HepG2 (cell line): Measurements from ENCODE around the gene DNM1L. TPM values are rescaled to one million over a fixed set of nuclear protein-coding genes. Genes with fewer than 3 reads are reported as not detected.

Source experiments
- ATAC-seq: fragments of 200-7000 bp; cut with Tn5 transposase; 3 replicates; pipeline ENCODE4 v1.9.1; 2020; ENCODE audit warnings: mild to moderate bottlenecking, moderate library complexity
- BruUV-seq: library from RNA; stranded (reverse); fragments of 400-500 nt; replicated peaks from 2 replicates; lab custom pipeline; 2021; lab: Mats Ljungman, UMichigan
- CTCF ChIA-PET: fragments of 300-600 bp; formaldehyde crosslinking; extraction: SDS; loops from one replicate; lab custom pipeline; 2021; ENCODE audit warnings: low total read pairs, inconsistent platforms, low intra/inter-chr PET ratio; lab: Yijun Ruan, JAX
- POLR2A ChIA-PET: fragments of 350-600 bp; sonication (Branson Sonifier 250); formaldehyde crosslinking; loops from one replicate; lab custom pipeline; 2020; ENCODE audit warnings: antibody characterized with exemption, inconsistent platforms; lab: Yijun Ruan, JAX
- DNase-seq: peaks from one replicate; pipeline ENCODE4 v3.0.0-alpha.2; 2015; ENCODE audit warnings: low spot score
- FAIRE-seq: peaks from 3 replicates; lab custom pipeline; 2011; peaks lifted over from hg19 to GRCh38; lab: Jason Lieb, UNC
- H2AFZ ChIP-seq: one replicate; pipeline ENCODE4 v1.6.1; 2011; ENCODE audit warnings: low read length, inconsistent platforms
- H3K27ac ChIP-seq: fragments of 300-600 bp; 3 replicates; pipeline ENCODE4 v1.8.0; 2011; ENCODE audit warnings: mixed run types, mild to moderate bottlenecking, mixed read lengths, low read length, inconsistent platforms; ENCODE audit not compliant: insufficient read depth; ENCODE audit errors: extremely low read length
- H3K27me3 ChIP-seq, 2 experiments: fragments of 200-600 bp in 1 of 2; 2 replicates in 1 of 2; 3 replicates in 1 of 2; pipeline versions ENCODE4 v1.6.0 to v1.8.0; 2011; ENCODE audit warnings: low read length in 2 of 2, mild to moderate bottlenecking in 2 of 2, moderate library complexity in 2 of 2, inconsistent platforms in 1 of 2; ENCODE audit not compliant: insufficient read depth in 2 of 2, control insufficient read depth in 1 of 2
- H3K36me3 ChIP-seq, 2 experiments: fragments of 200-600 bp in 1 of 2; replicated peaks in 1 of 2; 2 replicates in 1 of 2; 3 replicates in 1 of 2; pipeline versions ENCODE4 v1.5.1 to v1.8.0; 2011; ENCODE audit warnings: low read length in 2 of 2, inconsistent platforms in 1 of 2; ENCODE audit not compliant: insufficient read depth in 2 of 2, control insufficient read depth in 1 of 2
- H3K4me1 ChIP-seq: 2 replicates; pipeline ENCODE4 v1.5.1; 2012; ENCODE audit warnings: low read length, inconsistent platforms; ENCODE audit not compliant: insufficient read depth
- H3K4me2 ChIP-seq: 2 replicates; pipeline ENCODE4 v1.6.0; 2011; ENCODE audit warnings: low read depth, low read length, inconsistent platforms
- H3K4me3 ChIP-seq, 3 experiments: fragments of 200-600 bp in 1 of 3; sonication (generic), shearing (Covaris generic) in 1 of 3; replicated peaks in 1 of 3; 2 replicates each; pipeline ENCODE4 v1.5.1; 2011 to 2016; ENCODE audit warnings: low read length in 3 of 3, inconsistent platforms in 2 of 3, low read depth in 2 of 3, mild to moderate bottlenecking in 2 of 3, control low read depth in 1 of 3, mixed read lengths in 1 of 3; ENCODE audit not compliant: insufficient read depth in 1 of 3
- H3K79me2 ChIP-seq: one replicate; pipeline ENCODE4 v1.6.1; 2011; ENCODE audit warnings: low read length, inconsistent platforms; ENCODE audit not compliant: insufficient read depth
- H3K9ac ChIP-seq: 2 replicates; pipeline ENCODE4 v1.6.0; 2011; ENCODE audit warnings: mild to moderate bottlenecking, low read depth, low read length, inconsistent platforms; ENCODE audit not compliant: insufficient read depth
- H3K9me3 ChIP-seq: 2 replicates; pipeline ENCODE4 v1.5.1; 2012; ENCODE audit warnings: mild to moderate bottlenecking, low read length
- H4K20me1 ChIP-seq: 2 replicates; pipeline ENCODE4 v1.6.0; 2011; ENCODE audit warnings: inconsistent platforms, mild to moderate bottlenecking, low read length, moderate library complexity; ENCODE audit not compliant: insufficient read depth
- ARID2 ChIP-seq: sonication (generic); formaldehyde crosslinking; IDR thresholded peaks from 2 replicates; pipeline ENCODE4 v1.8.1; 2022; ENCODE audit warnings: mild to moderate bottlenecking, missing genetic modification reagents, borderline replicate concordance
- HOXA7 ChIP-seq: sonication (generic); formaldehyde crosslinking; IDR thresholded peaks from 2 replicates; pipeline ENCODE4 v1.8.1; 2022; ENCODE audit warnings: mild to moderate bottlenecking, missing genetic modification reagents, moderate library complexity
- HOXD1 ChIP-seq: sonication (generic); formaldehyde crosslinking; IDR thresholded peaks from 2 replicates; pipeline ENCODE4 v1.5.0; 2020; ENCODE audit warnings: missing genetic modification reagents
- PHF8 ChIP-seq: sonication (generic); formaldehyde crosslinking; IDR thresholded peaks from 2 replicates; pipeline ENCODE4 v1.5.0; 2020; ENCODE audit warnings: missing genetic modification reagents
- TARDBP ChIP-seq: sonication (generic); formaldehyde crosslinking; IDR thresholded peaks from 2 replicates; pipeline ENCODE4 v1.8.0; 2022; ENCODE audit warnings: mild to moderate bottlenecking, missing genetic modification reagents
- TBX3 ChIP-seq: fragments of 450-650 bp; IDR thresholded peaks from 2 replicates; pipeline ENCODE4 v1.6.1; 2017; ENCODE audit warnings: antibody characterized with exemption, mild to moderate bottlenecking, inconsistent platforms, borderline replicate concordance
- TOPORS ChIP-seq: sonication (generic); formaldehyde crosslinking; IDR thresholded peaks from 2 replicates; pipeline ENCODE4 v1.8.0; 2023; ENCODE audit warnings: mild to moderate bottlenecking, missing genetic modification reagents
- YY1 ChIP-seq: IDR thresholded peaks from 2 replicates; pipeline ENCODE4 v1.6.1; 2011; ENCODE audit warnings: low read length, low read depth, moderate library complexity, mild to moderate bottlenecking; ENCODE audit not compliant: insufficient read depth, insufficient replicate concordance
- ZFP36L1 ChIP-seq: sonication (generic); formaldehyde crosslinking; IDR thresholded peaks from 2 replicates; pipeline ENCODE4 v1.8.0; 2022; ENCODE audit warnings: mild to moderate bottlenecking, missing genetic modification reagents, moderate library complexity
- ZNF160 ChIP-seq: sonication (generic); formaldehyde crosslinking; IDR thresholded peaks from 2 replicates; pipeline ENCODE4 v1.8.0; 2022; ENCODE audit warnings: mild to moderate bottlenecking, inconsistent platforms, missing genetic modification reagents
- ZNF180 ChIP-seq: sonication (generic); formaldehyde crosslinking; IDR thresholded peaks from 2 replicates; pipeline ENCODE4 v1.4.0; 2020; ENCODE audit warnings: low read depth, missing genetic modification reagents, borderline replicate concordance
- ZNF296 ChIP-seq: sonication (generic); formaldehyde crosslinking; conservative IDR thresholded peaks from 2 replicates; pipeline ENCODE4 v1.5.0; 2020; ENCODE audit warnings: mild to moderate bottlenecking, missing genetic modification reagents
- ZNF326 ChIP-seq: sonication (generic); formaldehyde crosslinking; IDR thresholded peaks from 2 replicates; pipeline ENCODE4 v1.4.0; 2020; ENCODE audit warnings: missing genetic modification reagents, borderline replicate concordance
- ZNF367 ChIP-seq: sonication (generic); formaldehyde crosslinking; IDR thresholded peaks from 2 replicates; pipeline ENCODE4 v1.4.0; 2020; ENCODE audit warnings: missing genetic modification reagents, borderline replicate concordance
- ZNF747 ChIP-seq: sonication (generic); formaldehyde crosslinking; IDR thresholded peaks from 2 replicates; pipeline ENCODE4 v1.8.1; 2023; ENCODE audit warnings: missing genetic modification reagents, mild to moderate bottlenecking, borderline replicate concordance
- ZNF772 ChIP-seq: sonication (generic); formaldehyde crosslinking; IDR thresholded peaks from 2 replicates; pipeline ENCODE4 v1.5.0; 2020; ENCODE audit warnings: mild to moderate bottlenecking, missing genetic modification reagents
- ZNF816 ChIP-seq: sonication (generic); formaldehyde crosslinking; IDR thresholded peaks from 2 replicates; pipeline ENCODE4 v1.8.0; 2022; ENCODE audit warnings: missing genetic modification reagents, mild to moderate bottlenecking, borderline replicate concordance
- ZSCAN30 ChIP-seq: sonication (generic); formaldehyde crosslinking; IDR thresholded peaks from 2 replicates; pipeline ENCODE4 v1.5.0; 2020; ENCODE audit warnings: mild to moderate bottlenecking, missing genetic modification reagents
- WGBS: methylation state at CpG from one replicate; pipeline ENCODE4 v1.1.6; 2017; ENCODE audit warnings: low lambda C conversion rate; 5-methylcytosine and 5-hydroxymethylcytosine counted together
- in situ Hi-C: cut with HindIII; loops from 2 replicates; pipeline ENCODE4 v1.10.0; 2017; ENCODE audit warnings: low pct_unique_long_range_greater_than_20kb; ENCODE audit not compliant: extremely low pct_ligation_motif_present
- intact Hi-C: fragments of 100-400 bp; cut with micrococcal nuclease; formaldehyde crosslinking; loops from one replicate; pipeline ENCODE4 v1.10.0; 2022; ENCODE audit not compliant: unreplicated experiment
- polyA plus RNA-seq, 8 experiments: library from polyadenylated mRNA; depleted of rRNA in 3 of 8; stranded (reverse) in 7 of 8; unstranded in 1 of 8; fragments of >200 nt; fragmentation: Illumina TruSeq in 4 of 8; extraction: Trizol in 4 of 8; gene quantifications; 2 replicates each; pipeline versions ENCODE4 v1.2.1 to v1.2.3, GENCODE V29; 2011 to 2016; ENCODE audit warnings: low read depth in 4 of 8, missing spikeins in 1 of 8, mixed read lengths in 1 of 8; ENCODE audit not compliant: insufficient read depth in 1 of 8
- total RNA-seq, 5 experiments: library from RNA; depleted of rRNA; stranded (reverse); fragments of >200 nt; fragmentation: Illumina TruSeq; extraction: Trizol; gene quantifications; 2 replicates each; pipeline ENCODE4 v1.2.3, GENCODE V29; 2016; ENCODE audit warnings: low read depth in 1 of 5
- TF ChIP-seq, protein P1 (sequence below), 2 experiments: sonication (generic) in 1 of 2; formaldehyde crosslinking in 1 of 2; IDR thresholded peaks; 2 replicates each; pipeline versions ENCODE4 v1.5.1 to v1.6.1; 2011 to 2020; ENCODE audit warnings: borderline replicate concordance in 1 of 2, low read depth in 1 of 2, low read length in 1 of 2, mild to moderate bottlenecking in 1 of 2, missing genetic modification reagents in 1 of 2, moderate library complexity in 1 of 2
- TF ChIP-seq, protein P2 (sequence below): sonication (generic); formaldehyde crosslinking; IDR thresholded peaks from 2 replicates; pipeline ENCODE4 v1.5.0; 2020; ENCODE audit warnings: missing genetic modification reagents
- TF ChIP-seq, protein P3 (sequence below): sonication (generic); formaldehyde crosslinking; conservative IDR thresholded peaks from 2 replicates; pipeline ENCODE4 v1.8.0; 2022; ENCODE audit warnings: low read depth, missing genetic modification reagents

The DNM1L gene
- total and polyA plus RNA-seq, 2 of the 13 experiments (the other 11 are each of a cell fraction or from before 2014, with no cell fraction given), result 35.9 to 65.8 TPM

DNA sequence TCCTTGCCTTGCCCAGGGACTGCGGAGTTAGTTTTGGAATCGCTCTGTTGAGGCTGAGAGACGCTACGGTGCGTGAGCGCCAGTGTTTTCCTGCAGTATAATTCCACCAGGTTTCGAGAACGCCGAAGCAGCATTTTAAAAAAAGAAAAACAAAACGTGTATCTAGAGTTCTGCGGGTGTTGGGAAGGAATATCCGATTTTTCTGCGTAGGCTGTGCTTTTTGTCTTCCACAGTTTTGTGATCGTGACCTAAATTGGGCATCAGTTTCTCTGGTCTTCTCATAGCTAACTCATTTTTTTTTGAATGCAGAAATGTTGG lies 778 bp downstream of the DNM1L start:
- peak overlapping the region; percentile 76 for H3K4me2 ChIP-seq
- H2AFZ ChIP-seq, result peak overlapping the region; percentile 20
- peaks cover 58% of the 10 kb centered on the region for H3K4me1 ChIP-seq
- no TSS peak for BruUV-seq
- peaks cover 46% of the 10 kb centered on the region for H3K79me2 ChIP-seq
- no peaks in the 10 kb centered on the region; a peak in 1 of 5 replicates for H3K27me3 ChIP-seq
- ATAC-seq (peak; percentile 22; the same call in 2 of the 3 replicates), DNase-seq (no peak), FAIRE-seq (no peak)
- ChIA-PET CTCF (no interaction called here), POLR2A (interaction anchor here (1.8 to 1.9 kb wide), 2 partner anchors 75 to 217 kb away, joined by 4 to 6 read pairs; partner anchors contain the start of genes PKP2 and YARS2)
- H3K4me3 ChIP-seq, result peak overlapping the region; percentile 84 to 85 (median 84)
- H3K9me3 ChIP-seq, result no peaks in the 10 kb centered on the region
- WGBS, result under 1% methylated on average over 14 of the region's 14 CpGs
- intact Hi-C loops (loop anchor here (5.0 to 10.0 kb wide), 2 partner anchors 138 to 285 kb away; partner anchors contain the start of gene FGD4), in situ Hi-C loops (loop anchor here (10.0 kb wide), 1 partner anchor 315 kb away; no protein-coding TSS in a partner anchor)
- H3K9ac ChIP-seq, result peak overlapping the region; percentile 92
- H3K36me3 ChIP-seq, result no peaks in the 10 kb centered on the region
- peak overlapping the region; percentile 92 for H3K27ac ChIP-seq
- no peaks in the 10 kb centered on the region for H4K20me1 ChIP-seq
- TF ChIP-seq ZNF816 (CRISPR knock-in tag) (0 out of 2 replicates have a peak, but pooled peaks have one; percentile 78), ZNF747 (CRISPR knock-in tag) (0 out of 2 replicates have a peak, but pooled peaks have one; percentile 13), PHF8 (CRISPR knock-in tag) (no peak), TARDBP (CRISPR knock-in tag) (0 out of 2 replicates have a peak, but pooled peaks have one; percentile 10), ZNF772 (CRISPR knock-in tag) (0 out of 2 replicates have a peak, but pooled peaks have one; percentile 25), ZFP36L1 (CRISPR knock-in tag) (peak; percentile 21; the same call in 1 of the 2 replicates), TBX3 (no peak), ZNF326 (no peak), HOXD1 (CRISPR knock-in tag) (no peak), TOPORS (peak; percentile 57; the same call in 1 of the 2 replicates), ZNF180 (no peak), YY1 (no peak), ZSCAN30 (CRISPR knock-in tag) (no peak), ARID2 (CRISPR knock-in tag) (peak; percentile 75; the same call in 1 of the 2 replicates), ZNF160 (CRISPR knock-in tag) (no peak), ZNF296 (CRISPR knock-in tag) (no peak), HOXA7 (CRISPR knock-in tag) (no peak), ZNF367 (CRISPR knock-in tag) (no peak)
- TF ChIP-seq, protein P1, sequence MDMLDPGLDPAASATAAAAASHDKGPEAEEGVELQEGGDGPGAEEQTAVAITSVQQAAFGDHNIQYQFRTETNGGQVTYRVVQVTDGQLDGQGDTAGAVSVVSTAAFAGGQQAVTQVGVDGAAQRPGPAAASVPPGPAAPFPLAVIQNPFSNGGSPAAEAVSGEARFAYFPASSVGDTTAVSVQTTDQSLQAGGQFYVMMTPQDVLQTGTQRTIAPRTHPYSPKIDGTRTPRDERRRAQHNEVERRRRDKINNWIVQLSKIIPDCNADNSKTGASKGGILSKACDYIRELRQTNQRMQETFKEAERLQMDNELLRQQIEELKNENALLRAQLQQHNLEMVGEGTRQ (IDR thresholded peaks at IDR 0.05; ENCODE audit: low read depth, low read length), result no peak
- TF ChIP-seq, protein P1 (CRISPR knock-in tag; IDR thresholded peaks at IDR 0.05; ENCODE audit: borderline replicate concordance), result no peak
- TF ChIP-seq, protein P2, sequence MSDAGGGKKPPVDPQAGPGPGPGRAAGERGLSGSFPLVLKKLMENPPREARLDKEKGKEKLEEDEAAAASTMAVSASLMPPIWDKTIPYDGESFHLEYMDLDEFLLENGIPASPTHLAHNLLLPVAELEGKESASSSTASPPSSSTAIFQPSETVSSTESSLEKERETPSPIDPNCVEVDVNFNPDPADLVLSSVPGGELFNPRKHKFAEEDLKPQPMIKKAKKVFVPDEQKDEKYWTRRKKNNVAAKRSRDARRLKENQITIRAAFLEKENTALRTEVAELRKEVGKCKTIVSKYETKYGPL (CRISPR knock-in tag), result no peak
- TF ChIP-seq, protein P3, sequence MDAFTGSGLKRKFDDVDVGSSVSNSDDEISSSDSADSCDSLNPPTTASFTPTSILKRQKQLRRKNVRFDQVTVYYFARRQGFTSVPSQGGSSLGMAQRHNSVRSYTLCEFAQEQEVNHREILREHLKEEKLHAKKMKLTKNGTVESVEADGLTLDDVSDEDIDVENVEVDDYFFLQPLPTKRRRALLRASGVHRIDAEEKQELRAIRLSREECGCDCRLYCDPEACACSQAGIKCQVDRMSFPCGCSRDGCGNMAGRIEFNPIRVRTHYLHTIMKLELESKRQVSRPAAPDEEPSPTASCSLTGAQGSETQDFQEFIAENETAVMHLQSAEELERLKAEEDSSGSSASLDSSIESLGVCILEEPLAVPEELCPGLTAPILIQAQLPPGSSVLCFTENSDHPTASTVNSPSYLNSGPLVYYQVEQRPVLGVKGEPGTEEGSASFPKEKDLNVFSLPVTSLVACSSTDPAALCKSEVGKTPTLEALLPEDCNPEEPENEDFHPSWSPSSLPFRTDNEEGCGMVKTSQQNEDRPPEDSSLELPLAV, result no peak
